Erythroblast (primary cell): Measurements from ENCODE around the gene ATIC.

ENCODE experiments used
- GATA1 ChIP-seq: IDR thresholded peaks from 2 replicates; pipeline ENCODE4 v1.6.1; 2011; ENCODE audit warnings: low read depth, mild to moderate bottlenecking, control low read depth, low read length, moderate library complexity
- POLR2A ChIP-seq: IDR thresholded peaks from 2 replicates; pipeline ENCODE4 v1.6.1; 2011; ENCODE audit warnings: mild to moderate bottlenecking, low read length

GRCh38 chr2:215313255-215313613 lies 1.4 kb downstream of the ATIC start:
- TF ChIP-seq POLR2A, result no peak
- TF ChIP-seq GATA1, result no peak
